HG02884 (cell line): ENCODE measurements around the gene CYP17A1.

ENCODE experiments used
- ATAC-seq: cut with Tn5 transposase; IDR thresholded peaks from one replicate; pipeline ENCODE4 v1.9.1; 2021; ENCODE audit warnings: mild to moderate bottlenecking, moderate library complexity; ENCODE audit not compliant: unreplicated experiment

Gene CYP17A1

GRCh38 chr10:102811346-102811745 lies 25.9 kb downstream of the CYP17A1 start:
- no peak for ATAC-seq

GRCh38 chr10:102808380-102808779 lies 28.8 kb downstream of the CYP17A1 start:
- no peak for ATAC-seq

- no peak for ATAC-seq
Measured at GRCh38 chr10:102804382-102805055, 32.7 kb downstream of the CYP17A1 start.

GRCh38 chr10:102802920-102803534 lies 34.2 kb downstream of the CYP17A1 start:
- ATAC-seq = no peak

GRCh38 chr10:102801978-102802377 lies 35.2 kb downstream of the CYP17A1 start:
- no peak for ATAC-seq

- ATAC-seq = no peak
Measured at GRCh38 chr10:102801496-102801895, 35.7 kb downstream of the CYP17A1 start.

GRCh38 chr10:102800611-102801335 lies 36.4 kb downstream of the CYP17A1 start:
- no peak for ATAC-seq

GRCh38 chr10:102799691-102800471 lies 37.3 kb downstream of the CYP17A1 start:
- no peak for ATAC-seq

- peak; percentile 96 for ATAC-seq
Measured at GRCh38 chr10:102796407-102797176, 40.6 kb downstream of the CYP17A1 start.

GRCh38 chr10:102795453-102796406 lies 41.5 kb downstream of the CYP17A1 start:
- ATAC-seq = peak; percentile 39

GRCh38 chr10:102791754-102792395 lies 45.3 kb downstream of the CYP17A1 start:
- no peak for ATAC-seq

GRCh38 chr10:102785818-102786217 lies 51.4 kb downstream of the CYP17A1 start:
- ATAC-seq = no peak

GRCh38 chr10:102783568-102783967 lies 53.6 kb downstream of the CYP17A1 start:
- ATAC-seq = no peak

GRCh38 chr10:102782673-102783551 lies 54.3 kb downstream of the CYP17A1 start:
- no peak for ATAC-seq

- ATAC-seq = no peak
Measured at GRCh38 chr10:102781921-102782557, 55.2 kb downstream of the CYP17A1 start.

GRCh38 chr10:102781090-102781920 lies 55.9 kb downstream of the CYP17A1 start:
- ATAC-seq = no peak
